ENCODE measurements around the gene NOXO1. TPM values are rescaled to one million over a fixed set of nuclear protein-coding genes. Genes with fewer than 3 reads are reported as not detected.

Gene NOXO1
- total and polyA plus RNA-seq, 4 donors, result 0.28 to 7.3 (median 3.2) TPM

DNA sequence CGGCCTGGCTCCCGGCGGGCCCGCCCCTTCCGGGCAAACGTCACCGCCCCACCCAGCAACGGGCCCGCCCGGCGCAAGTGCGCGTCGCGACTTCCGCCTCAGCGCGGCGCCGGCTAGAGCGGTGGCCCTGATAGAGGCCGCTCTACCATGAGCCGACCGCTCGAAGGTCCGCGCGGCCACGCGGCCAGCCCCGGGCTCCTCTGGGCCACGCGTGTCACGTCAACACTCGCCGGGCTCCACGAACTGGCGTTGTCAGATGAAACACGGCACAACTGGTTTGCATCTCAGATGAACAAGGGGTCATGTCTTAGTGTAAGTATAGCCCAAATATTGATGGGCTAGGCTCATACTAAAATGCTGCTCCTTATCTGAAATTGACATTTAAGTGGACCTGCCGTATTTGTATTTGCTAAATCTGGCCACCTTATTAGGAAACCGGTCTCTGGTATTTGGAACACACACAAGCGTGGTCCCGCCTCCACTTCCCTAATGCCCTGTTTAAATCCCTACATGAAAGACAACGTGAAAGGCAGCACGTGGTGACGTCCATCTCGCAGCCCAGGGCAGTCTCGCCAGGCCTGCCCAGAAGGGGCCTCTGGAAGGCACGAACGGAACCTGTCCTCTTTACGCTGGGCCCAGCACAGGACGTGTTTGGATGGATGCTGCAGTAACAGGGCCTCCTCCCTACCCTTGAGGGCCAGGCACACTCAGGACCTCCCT lies 28.7 kb upstream of the NOXO1 start, which contains the start of gene ZNF598:
Gene ZNF598, minus strand, starts transcription at position 31 of the 720 bp plus-strand sequence.
- Histone ChIP-seq H3K9me3 (ENCODE audit: control insufficient read depth in 4 of 4, insufficient read depth in 3 of 4, low read length in 3 of 4) (no peaks in the 10 kb centered on the region), H3K27ac (ENCODE audit: low read depth in 1 of 2, low read length in 1 of 2) (peak within 1 kb of the TSS; percentile 87 to 91), H3K36me3 (ENCODE audit: control insufficient read depth in 4 of 4, insufficient read depth in 4 of 4, low read length in 4 of 4) (peaks cover 0 to 5% (median 2%) of the 10 kb centered on the region in 4 donors), H3K27me3 (ENCODE audit: control insufficient read depth in 3 of 3, insufficient read depth in 3 of 3, low read length in 2 of 3) (no peaks in the 10 kb centered on the region), H3K4me1 (ENCODE audit: control insufficient read depth in 5 of 5, insufficient read depth in 5 of 5, low read length in 5 of 5) (peaks cover 0 to 31% (median 17%) of the 10 kb centered on the region in 5 donors), H3K4me3 (peak within 1 kb of the TSS; percentile 83), H3K9ac (ENCODE audit: insufficient read depth in 1 of 2, low read length in 2 of 2) (peak within 1 kb of the TSS; percentile 46 to 68)
- DNase-seq, result peak; percentile 86 to 93 (median 88)
- peak; percentile 89 for ATAC-seq (ENCODE audit: insufficient read depth, low FRiP score)
- 1 to 2% methylated on average over 45 to 52 of the region's 52 CpGs for WGBS, 2 donors
- TF ChIP-seq, protein P1, sequence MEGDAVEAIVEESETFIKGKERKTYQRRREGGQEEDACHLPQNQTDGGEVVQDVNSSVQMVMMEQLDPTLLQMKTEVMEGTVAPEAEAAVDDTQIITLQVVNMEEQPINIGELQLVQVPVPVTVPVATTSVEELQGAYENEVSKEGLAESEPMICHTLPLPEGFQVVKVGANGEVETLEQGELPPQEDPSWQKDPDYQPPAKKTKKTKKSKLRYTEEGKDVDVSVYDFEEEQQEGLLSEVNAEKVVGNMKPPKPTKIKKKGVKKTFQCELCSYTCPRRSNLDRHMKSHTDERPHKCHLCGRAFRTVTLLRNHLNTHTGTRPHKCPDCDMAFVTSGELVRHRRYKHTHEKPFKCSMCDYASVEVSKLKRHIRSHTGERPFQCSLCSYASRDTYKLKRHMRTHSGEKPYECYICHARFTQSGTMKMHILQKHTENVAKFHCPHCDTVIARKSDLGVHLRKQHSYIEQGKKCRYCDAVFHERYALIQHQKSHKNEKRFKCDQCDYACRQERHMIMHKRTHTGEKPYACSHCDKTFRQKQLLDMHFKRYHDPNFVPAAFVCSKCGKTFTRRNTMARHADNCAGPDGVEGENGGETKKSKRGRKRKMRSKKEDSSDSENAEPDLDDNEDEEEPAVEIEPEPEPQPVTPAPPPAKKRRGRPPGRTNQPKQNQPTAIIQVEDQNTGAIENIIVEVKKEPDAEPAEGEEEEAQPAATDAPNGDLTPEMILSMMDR (IDR thresholded peaks at IDR 0.05; ENCODE audit: control extremely low read depth, extremely low read depth), result no peak

DNA sequence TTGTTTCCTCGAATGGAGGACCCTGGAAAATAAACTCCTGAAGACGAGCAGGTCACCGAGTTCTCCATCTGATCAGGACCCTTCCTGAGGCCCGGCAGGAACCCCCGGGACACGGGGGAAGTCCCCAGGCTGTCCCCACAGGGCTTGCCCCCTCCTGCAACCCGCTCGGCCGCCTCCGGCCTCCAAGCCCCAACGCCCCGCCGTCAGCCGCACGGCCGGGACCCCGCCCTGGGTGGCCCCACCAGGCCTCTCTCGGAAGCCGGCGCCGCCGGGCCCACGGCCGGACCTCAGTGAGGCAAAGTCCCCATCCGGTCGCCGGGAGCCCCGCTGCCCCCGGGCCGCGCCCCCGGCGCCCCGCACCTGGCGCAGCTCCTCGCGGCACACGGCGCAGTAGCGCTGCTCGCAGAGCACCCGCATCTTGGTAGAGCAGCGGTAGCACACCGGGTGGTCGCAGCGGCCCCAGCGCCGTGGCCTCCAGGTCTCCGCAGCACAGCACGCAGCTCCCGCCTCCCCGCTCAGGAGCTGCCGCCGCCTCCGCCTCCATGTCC lies 28.0 kb upstream of the NOXO1 start:
- Histone ChIP-seq H3K36me3 (ENCODE audit: control insufficient read depth in 4 of 4, insufficient read depth in 4 of 4, low read length in 4 of 4) (peaks cover 0 to 5% (median 2%) of the 10 kb centered on the region in 4 donors), H3K27me3 (ENCODE audit: control insufficient read depth in 3 of 3, insufficient read depth in 3 of 3, low read length in 2 of 3) (no peaks in the 10 kb centered on the region), H3K4me1 (ENCODE audit: control insufficient read depth in 5 of 5, insufficient read depth in 5 of 5, low read length in 5 of 5) (peaks cover 0 to 38% (median 19%) of the 10 kb centered on the region in 5 donors), H3K27ac (ENCODE audit: low read depth in 1 of 2, low read length in 1 of 2) (peak overlapping the region; percentile 79 to 90), H3K9ac (ENCODE audit: insufficient read depth in 1 of 2, low read length in 2 of 2) (peak overlapping the region in 1 of 2 donors; percentile 46), H3K9me3 (ENCODE audit: control insufficient read depth in 4 of 4, insufficient read depth in 3 of 4, low read length in 3 of 4) (no peaks in the 10 kb centered on the region), H3K4me3 (peak overlapping the region; percentile 83)
- DNase-seq (no peak), ATAC-seq (ENCODE audit: insufficient read depth, low FRiP score) (no peak)
- TF ChIP-seq, protein P1 (IDR thresholded peaks at IDR 0.05; ENCODE audit: control extremely low read depth, extremely low read depth), result no peak
- WGBS, 2 donors, result 1 to 2% methylated on average over 35 to 55 of the region's 55 CpGs

DNA sequence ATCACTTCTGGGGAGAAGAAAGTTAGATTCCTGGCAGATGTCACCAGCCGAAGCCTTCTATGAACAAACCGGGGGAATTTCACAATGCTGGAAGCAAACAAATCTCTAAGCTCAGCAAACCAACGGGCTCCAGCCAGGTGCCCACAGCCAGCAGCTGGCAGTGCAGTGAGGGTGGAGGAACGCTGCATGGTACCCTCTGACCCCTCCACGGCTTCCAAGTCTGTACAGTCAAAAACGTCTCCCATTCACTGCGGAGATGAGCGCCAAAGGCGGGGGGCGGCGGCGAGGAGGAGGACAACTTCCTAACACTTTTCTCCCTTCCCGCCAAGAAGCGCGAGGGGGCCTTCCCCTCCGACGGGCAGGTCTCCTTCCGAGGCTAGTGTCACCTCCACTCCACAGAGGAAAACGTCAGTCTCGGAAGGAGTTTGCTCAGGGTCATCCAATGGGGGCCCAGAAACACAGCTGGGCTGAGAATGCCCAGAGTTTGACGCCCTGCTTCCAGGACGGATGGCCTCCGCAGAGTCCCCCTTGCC lies 27.4 kb upstream of the NOXO1 start:
- no peak for ATAC-seq (ENCODE audit: insufficient read depth, low FRiP score)
- peak overlapping the region; percentile 79 to 90 for H3K27ac ChIP-seq (ENCODE audit: low read depth in 1 of 2, low read length in 1 of 2)
- no peak for DNase-seq

More for the DNA sequence above, 27.4 kb upstream of the NOXO1 start:
- Histone ChIP-seq H3K4me1 (ENCODE audit: control insufficient read depth in 5 of 5, insufficient read depth in 5 of 5, low read length in 5 of 5) (peaks cover 0 to 43% (median 21%) of the 10 kb centered on the region in 5 donors), H3K4me3 (peak overlapping the region; percentile 83), H3K9ac (ENCODE audit: insufficient read depth in 1 of 2, low read length in 2 of 2) (peak overlapping the region; percentile 2 to 46), H3K27me3 (ENCODE audit: control insufficient read depth in 3 of 3, insufficient read depth in 3 of 3, low read length in 2 of 3) (no peaks in the 10 kb centered on the region), H3K9me3 (ENCODE audit: control insufficient read depth in 4 of 4, insufficient read depth in 3 of 4, low read length in 3 of 4) (no peaks in the 10 kb centered on the region), H3K36me3 (ENCODE audit: control insufficient read depth in 4 of 4, insufficient read depth in 4 of 4, low read length in 4 of 4) (peaks cover 0 to 5% (median 2%) of the 10 kb centered on the region in 4 donors)
- TF ChIP-seq, protein P1 (IDR thresholded peaks at IDR 0.05; ENCODE audit: control extremely low read depth, extremely low read depth), result no peak
- WGBS, 2 donors, result 1 to 2% methylated on average over 21 to 23 of the region's 23 CpGs

Data from lung (tissue), 12 donors.